ENCODE data around the gene SPTSSB.

- TF ChIP-seq CTCF (IDR thresholded peaks at IDR 0.05; ENCODE audit: poor library complexity) (no peak), EZH2 (IDR thresholded peaks at IDR 0.05; ENCODE audit: borderline replicate concordance) (no peak)
These were observed 24.0 kb upstream of the SPTSSB start for GRCh38 chr3:161395115-161396012.

Data from hepatocyte (in vitro differentiated cells).